Activated gamma-delta T cell (primary cell): Measurements from ENCODE around the gene OR5M8.
A peak's percentile ranks its signal among the peaks of the same experiment; 100 is the strongest.

Source experiments
- DNase-seq: peaks from one replicate; lab custom pipeline; 2025; lab: John Stamatoyannopoulos, UW
- total RNA-seq, 2 donors: gene quantifications; one replicate each; lab custom pipeline; 2026; lab: John Stamatoyannopoulos, UW

The OR5M8 gene
- 0 reads per million in 2 donors for total RNA-seq

DNA sequence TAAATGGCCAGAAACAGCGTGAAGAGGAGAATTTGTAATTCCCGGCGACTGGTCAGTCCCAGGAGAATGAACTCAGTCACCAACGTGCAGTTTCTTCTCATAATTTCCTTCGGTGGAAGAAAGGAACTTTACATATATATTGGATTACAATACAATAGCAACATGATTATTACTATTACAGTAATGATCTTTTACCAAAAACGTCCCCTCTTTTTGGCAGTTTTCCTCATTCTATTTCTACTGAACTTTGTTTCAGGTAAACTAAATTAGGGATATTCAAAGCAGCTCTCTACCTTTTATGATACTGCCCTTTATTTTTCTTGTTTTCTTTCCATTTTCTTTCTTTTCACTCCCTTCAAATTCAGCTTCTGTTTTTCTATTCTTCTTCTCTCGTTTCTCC lies at the start of gene OR5M8:
TSS of gene OR5M8 (minus strand) at position 101 of the 400 bp plus-strand sequence. CDS start at position 101, 0 bp downstream.
- DNase-seq, result no peak

DNA sequence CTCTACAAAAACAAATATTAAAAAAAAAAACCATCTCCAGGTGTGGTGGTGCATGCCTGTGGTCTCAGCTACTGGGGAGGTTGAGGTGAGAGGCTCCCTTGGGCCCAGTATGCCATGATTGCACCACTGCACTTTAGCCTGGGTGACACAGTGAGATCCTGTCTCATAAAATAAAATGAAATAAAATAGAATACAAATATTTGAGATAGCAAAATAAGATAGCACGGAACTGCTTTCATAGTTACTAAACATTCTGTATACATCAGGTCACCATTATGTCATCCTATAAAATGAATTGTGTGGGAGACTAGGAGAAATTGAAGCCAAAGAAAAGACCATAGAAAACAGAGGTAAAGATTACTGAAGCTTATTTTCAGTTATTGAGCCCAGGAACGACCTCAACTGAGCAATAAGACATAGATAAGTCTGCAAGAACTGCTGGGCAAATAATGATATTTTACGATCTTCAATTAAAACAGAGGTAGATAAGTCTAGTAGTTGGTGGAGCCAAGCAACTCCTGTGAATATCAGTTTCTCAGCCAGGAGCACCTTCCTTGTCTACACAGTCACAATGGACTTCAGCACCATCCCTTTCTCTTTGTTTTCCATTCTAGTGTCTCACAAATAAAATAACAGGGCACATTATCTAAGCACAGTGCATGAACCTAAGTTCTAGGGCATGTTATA lies 42.0 kb upstream of the OR5M8 start:
- DNase-seq, result no peak

DNA sequence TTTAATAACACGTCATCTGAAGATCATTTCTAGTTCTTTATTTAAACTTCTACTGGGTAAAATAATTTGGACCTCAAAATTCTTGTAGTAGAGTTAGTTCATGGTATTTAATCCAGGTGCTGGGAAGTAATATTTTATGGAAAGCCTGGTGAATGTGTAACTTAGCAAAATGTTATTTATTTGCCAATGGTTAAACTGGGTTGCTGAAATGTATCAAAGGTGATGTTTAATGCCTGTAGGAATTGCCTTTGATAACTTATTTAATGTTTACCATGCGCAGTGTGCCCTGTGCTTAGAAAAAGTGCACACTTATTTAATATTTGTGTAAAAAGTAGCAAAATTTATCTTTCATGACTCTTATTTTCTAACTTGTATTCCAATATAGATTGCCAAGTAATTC lies 40.7 kb upstream of the OR5M8 start:
- DNase-seq, result no peak

DNA sequence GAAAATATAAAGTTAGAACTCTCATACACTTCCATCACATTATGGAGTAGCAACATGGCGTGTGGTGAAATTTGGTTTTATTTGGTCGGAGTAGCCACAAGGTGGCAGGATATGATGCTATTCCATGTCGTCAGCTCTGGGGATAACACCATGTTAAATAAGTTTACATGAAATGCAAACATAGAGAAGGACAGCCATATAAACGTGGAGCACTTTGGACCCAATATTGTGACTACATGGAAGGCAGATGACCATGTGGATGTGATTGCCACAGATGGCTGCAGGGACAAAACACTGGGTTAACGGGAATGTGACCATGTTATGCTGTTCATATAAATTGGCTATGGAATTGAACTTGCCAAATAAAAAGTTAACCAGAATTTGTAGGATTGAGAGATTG lies 30.8 kb upstream of the OR5M8 start:
- DNase-seq, result no peak

DNA sequence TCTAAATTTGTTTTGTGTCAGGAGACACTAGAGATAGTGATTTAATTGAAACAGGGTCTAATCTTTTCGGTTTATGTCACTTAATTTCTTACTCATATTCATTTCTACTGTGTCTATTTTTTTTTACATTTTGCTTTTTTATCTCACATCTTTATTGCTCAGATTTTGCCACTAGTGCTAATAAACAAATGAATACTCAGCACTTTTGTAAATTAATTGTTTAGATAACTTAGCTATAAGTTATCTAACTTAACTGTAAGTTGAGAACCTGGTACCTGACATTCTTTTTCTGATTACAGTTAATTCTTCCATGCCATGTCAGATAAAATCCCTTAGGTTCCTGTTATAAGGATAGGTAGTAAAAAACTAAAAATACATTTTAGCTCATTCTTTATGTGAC lies 22.1 kb upstream of the OR5M8 start:
- no peak for DNase-seq

DNA sequence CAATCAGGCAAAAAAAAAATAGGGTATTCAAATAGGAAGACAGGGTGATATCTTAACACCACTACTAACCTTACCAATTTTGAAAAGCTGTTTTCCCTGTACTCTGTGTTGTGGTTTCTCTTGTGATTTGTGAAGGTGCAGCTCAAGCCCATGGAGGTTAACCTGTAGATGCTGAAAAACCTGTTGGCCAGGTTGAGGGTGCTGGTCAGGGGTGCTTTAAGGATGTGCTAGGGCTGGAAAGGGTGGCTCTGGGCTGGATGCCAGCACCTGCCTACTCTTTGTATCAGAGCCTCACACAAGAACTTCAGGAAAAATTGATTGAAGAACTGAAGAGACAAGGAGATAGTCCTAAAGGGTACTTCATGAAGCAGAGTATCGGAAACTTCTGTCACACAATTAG lies 18.3 kb upstream of the OR5M8 start:
- no peak for DNase-seq

DNA sequence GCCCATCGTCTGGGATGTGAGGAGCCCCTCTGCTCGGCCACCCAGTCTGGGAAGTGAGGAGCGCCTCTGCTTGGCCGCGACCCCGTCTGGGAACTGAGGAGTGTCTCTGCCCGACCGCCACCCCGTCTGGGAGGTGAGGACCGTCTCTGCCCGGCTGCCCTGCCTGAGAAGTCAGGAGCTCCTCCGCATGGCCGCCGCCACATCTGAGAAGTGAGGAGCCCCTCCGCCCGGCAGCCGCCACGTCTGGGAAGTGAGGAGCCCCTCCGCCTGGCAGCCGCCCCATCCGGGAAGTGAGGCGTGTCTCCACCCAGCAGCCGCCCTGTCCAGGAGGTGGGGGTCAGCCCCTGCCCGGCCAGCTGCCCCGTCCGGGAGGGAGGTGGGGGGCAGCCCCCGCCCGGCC lies 5.8 kb upstream of the OR5M8 start:
- peak; percentile 13 for DNase-seq

DNA sequence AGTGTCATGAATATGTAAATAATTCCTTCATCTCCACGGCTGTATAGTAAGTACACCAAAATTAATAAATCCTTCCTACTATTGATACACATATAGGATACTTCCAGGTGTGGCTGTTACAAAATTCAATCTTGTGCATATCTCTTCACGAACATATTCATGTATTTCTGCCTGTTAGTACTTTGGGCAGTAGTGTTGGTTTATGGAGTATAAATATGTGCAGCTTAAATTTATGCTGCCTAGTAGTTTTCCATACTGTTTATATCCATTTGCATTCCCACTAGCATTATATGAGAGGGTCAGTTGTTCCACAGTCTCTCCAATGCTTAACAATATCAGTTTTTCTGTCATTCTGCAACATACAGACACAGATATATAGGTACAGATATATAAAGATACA lies 3.9 kb upstream of the OR5M8 start:
- no peak for DNase-seq

DNA sequence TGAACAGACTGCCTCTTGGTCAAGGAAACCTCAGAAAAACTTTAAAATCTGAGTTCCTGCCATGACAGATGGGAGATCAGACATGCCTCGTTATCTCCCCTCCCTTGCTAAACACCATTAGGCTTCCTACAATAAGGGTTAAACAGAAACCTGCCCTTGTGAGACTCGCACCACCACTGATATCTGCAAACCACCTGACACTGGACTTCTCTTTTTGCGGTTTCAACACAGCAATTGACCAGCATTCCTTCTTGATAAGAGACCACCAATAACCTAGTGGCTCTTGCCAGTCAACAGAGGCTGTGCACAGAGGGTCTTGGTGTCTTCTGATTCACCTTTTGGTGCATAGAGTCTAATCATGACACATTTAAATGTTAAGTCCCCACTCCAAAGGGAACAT lies 4.4 kb downstream of the OR5M8 start:
- DNase-seq, result no peak

DNA sequence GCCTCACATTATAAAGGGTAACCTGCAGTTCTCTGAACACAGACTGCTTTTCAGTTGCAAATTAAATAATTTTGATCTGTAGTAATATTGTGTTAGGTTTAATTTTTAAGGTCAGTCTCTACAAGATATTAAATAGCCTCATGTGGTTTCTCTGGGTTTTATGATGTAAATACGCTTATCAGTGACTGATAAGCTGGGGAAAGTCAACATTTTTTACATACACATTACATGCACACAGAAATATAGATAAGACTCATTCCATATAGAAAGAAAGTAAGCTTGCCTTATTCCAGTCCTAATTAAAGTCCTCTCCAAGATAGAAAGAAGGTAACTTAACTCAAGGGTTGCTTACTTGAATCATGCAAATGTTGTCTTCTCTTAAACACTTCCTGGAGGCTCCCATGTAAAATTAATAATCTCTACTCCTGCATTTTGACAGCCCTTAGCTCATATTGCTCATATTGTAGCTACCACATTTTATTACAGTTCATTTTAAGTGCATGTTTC lies 16.4 kb downstream of the OR5M8 start:
- DNase-seq, result no peak

DNA sequence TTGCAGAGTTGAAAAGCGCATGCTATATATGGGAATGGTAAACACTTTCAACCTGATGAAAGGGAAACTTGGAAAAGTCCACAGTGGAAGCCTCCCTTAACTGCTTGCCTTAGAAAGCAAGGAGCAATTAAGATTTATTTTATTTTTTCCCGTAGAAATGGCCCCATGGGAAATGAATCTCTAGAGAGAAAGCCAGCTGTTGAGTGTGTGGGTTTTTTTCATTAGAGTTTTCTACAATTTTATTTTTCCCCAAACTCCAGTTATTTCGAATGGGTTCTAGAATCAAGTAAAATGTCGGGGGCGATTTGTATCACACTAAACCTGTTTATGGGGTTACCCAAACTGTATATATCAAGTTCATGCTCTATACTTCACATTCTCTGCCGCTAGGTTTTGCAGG lies 17.9 kb downstream of the OR5M8 start, which contains the start of gene OR5M3:
TSS of gene OR5M3 (minus strand) at position 101 of the 400 bp plus-strand sequence. CDS start 2,855 bp downstream, outside the sequence.
- DNase-seq, result no peak

DNA sequence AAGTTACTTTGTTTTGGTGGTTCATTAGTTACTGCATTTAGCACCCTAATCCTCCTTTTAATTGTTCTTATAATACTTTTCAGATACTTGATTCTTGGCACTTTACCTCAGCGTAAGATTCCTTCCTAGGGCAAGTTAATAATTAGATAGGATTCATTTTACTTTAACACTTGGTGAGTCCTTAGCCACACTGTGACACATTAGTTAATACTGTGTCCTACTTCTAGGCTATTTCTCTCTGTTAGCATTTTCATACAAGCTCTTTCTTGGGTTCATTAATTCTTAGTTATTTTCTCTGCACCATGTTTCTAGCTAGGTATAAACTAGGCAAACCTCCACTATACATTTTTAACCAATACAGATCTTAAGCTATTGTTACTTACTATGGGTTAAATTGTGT lies 34.1 kb downstream of the OR5M8 start:
- no peak for DNase-seq

DNA sequence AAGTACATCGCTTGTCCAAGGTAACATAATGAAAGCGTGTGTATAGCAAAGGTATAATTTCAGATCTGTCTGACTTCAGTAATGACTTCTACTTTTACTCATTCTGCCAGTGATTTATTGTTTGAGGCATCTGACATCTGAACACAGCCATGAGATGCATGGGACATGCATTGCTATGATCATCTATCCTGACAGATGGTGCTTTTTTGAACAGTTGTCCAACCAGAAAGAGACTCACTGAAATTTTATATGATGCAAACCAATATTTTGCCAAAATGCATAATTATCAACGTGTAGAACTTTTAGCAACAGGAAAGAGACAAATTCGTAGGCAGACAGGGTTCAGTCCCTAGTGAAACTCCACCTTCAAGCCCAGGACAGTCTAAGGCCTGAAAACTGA lies 37.6 kb downstream of the OR5M8 start:
- no peak for DNase-seq
